Measurements from ENCODE around the gene EBPL.

EBPL gene

GRCh38 chr13:49670828-49671227 is 20.5 kb downstream of the EBPL start:
- DNase-seq, result no peak

- DNase-seq, result no peak
Measured at GRCh38 chr13:49669735-49670309, 21.5 kb downstream of the EBPL start.

- no peak for DNase-seq
Measured at GRCh38 chr13:49667773-49668172, 23.5 kb downstream of the EBPL start.

GRCh38 chr13:49664606-49665005 is 26.7 kb downstream of the EBPL start:
- DNase-seq, result no peak

GRCh38 chr13:49657241-49657641 is 34.0 kb downstream of the EBPL start:
- DNase-seq, result no peak

- no peak for DNase-seq
Measured at GRCh38 chr13:49655906-49656305, 35.4 kb downstream of the EBPL start.

- no peak for DNase-seq
Measured at GRCh38 chr13:49654011-49654410, 37.3 kb downstream of the EBPL start.

- DNase-seq, result no peak
Measured at GRCh38 chr13:49653478-49653877, 37.8 kb downstream of the EBPL start.

GRCh38 chr13:49652355-49653305 is 38.7 kb downstream of the EBPL start:
- no peak for DNase-seq

- DNase-seq, result no peak
Measured at GRCh38 chr13:49651570-49652354, 39.5 kb downstream of the EBPL start.

- DNase-seq, result no peak
Measured at GRCh38 chr13:49649963-49650312, 41.3 kb downstream of the EBPL start.

- DNase-seq, result no peak
Measured at GRCh38 chr13:49649244-49649962, 41.9 kb downstream of the EBPL start.

- no peak for DNase-seq
Measured at GRCh38 chr13:49646688-49647087, 44.6 kb downstream of the EBPL start.

- no peak for DNase-seq
Measured at GRCh38 chr13:49645451-49645850, 45.8 kb downstream of the EBPL start.

- no peak for DNase-seq
Measured at GRCh38 chr13:49643035-49643646, 48.1 kb downstream of the EBPL start.

GRCh38 chr13:49641801-49642291 is 49.4 kb downstream of the EBPL start:
- DNase-seq, result no peak

- no peak for DNase-seq
Measured at GRCh38 chr13:49638744-49639072, 52.6 kb downstream of the EBPL start.

- no peak for DNase-seq
Measured at GRCh38 chr13:49638030-49638743, 53.1 kb downstream of the EBPL start.

GRCh38 chr13:49636705-49637104 is 54.6 kb downstream of the EBPL start:
- no peak for DNase-seq

- DNase-seq, result peak; percentile 34
Measured at GRCh38 chr13:49635599-49636433, 55.5 kb downstream of the EBPL start.

GRCh38 chr13:49633710-49634109 is 57.6 kb downstream of the EBPL start:
- DNase-seq, result no peak
